Transverse colon (tissue), 4 donors: ENCODE data around the gene SCGB1C2.

Experiments
- EP300 ChIP-seq: sonication (generic); formaldehyde crosslinking; IDR thresholded peaks from one replicate; pipeline ENCODE4 v1.6.1; 2017; ENCODE audit warnings: antibody characterized with exemption, low read depth
- POLR2A ChIP-seq: fragments of 450-650 bp; IDR thresholded peaks from one replicate; pipeline ENCODE4 v1.6.1; 2016; ENCODE audit warnings: antibody characterized with exemption, mild to moderate bottlenecking, moderate library complexity
- POLR2AphosphoS5 ChIP-seq, 3 donors: sonication (generic); formaldehyde crosslinking; IDR thresholded peaks; one replicate each; pipeline ENCODE4 v1.6.1; 2016; ENCODE audit warnings: antibody characterized with exemption in 3 of 3
- TF ChIP-seq, protein P1 (sequence below), 5 experiments: fragments of 200-600 bp in 3 of 5; fragments of 450-650 bp in 2 of 5; sonication (generic) in 3 of 5; IDR thresholded peaks; 1 replicate in 2 of 5; 2 replicates in 3 of 5; pipeline ENCODE4 v1.5.1; 2016 to 2017; ENCODE audit warnings: antibody characterized with exemption in 5 of 5, inconsistent platforms in 3 of 5, mild to moderate bottlenecking in 2 of 5, moderate library complexity in 1 of 5

GRCh38 chr17:156946-157345 is 19.6 kb downstream of the SCGB1C2 start:
- TF ChIP-seq, protein P1, sequence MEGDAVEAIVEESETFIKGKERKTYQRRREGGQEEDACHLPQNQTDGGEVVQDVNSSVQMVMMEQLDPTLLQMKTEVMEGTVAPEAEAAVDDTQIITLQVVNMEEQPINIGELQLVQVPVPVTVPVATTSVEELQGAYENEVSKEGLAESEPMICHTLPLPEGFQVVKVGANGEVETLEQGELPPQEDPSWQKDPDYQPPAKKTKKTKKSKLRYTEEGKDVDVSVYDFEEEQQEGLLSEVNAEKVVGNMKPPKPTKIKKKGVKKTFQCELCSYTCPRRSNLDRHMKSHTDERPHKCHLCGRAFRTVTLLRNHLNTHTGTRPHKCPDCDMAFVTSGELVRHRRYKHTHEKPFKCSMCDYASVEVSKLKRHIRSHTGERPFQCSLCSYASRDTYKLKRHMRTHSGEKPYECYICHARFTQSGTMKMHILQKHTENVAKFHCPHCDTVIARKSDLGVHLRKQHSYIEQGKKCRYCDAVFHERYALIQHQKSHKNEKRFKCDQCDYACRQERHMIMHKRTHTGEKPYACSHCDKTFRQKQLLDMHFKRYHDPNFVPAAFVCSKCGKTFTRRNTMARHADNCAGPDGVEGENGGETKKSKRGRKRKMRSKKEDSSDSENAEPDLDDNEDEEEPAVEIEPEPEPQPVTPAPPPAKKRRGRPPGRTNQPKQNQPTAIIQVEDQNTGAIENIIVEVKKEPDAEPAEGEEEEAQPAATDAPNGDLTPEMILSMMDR (IDR thresholded peaks at IDR 0.05), result no peak
- no peak for TF ChIP-seq POLR2A
- no peak for TF ChIP-seq POLR2AphosphoS5 (IDR thresholded peaks at IDR 0.05)
- no peak for TF ChIP-seq EP300
